Measurements from ENCODE around the gene OR2T1.

GRCh38 chr1:248421384-248421783 lies 18.5 kb downstream of the OR2T1 start:
- no peak for TF ChIP-seq SUZ12 (IDR thresholded peaks at IDR 0.05)
- no peak for TF ChIP-seq HDGF (IDR thresholded peaks at IDR 0.05; ENCODE audit: borderline replicate concordance)
- TF ChIP-seq ZNF384 (IDR thresholded peaks at IDR 0.05): no peak
- TF ChIP-seq PKNOX1 (IDR thresholded peaks at IDR 0.05): no peak
- no peak for TF ChIP-seq ARNT (IDR thresholded peaks at IDR 0.05)
- TF ChIP-seq TARDBP (IDR thresholded peaks at IDR 0.05): no peak
- TF ChIP-seq BHLHE40 (IDR thresholded peaks at IDR 0.05; ENCODE audit: borderline replicate concordance): no peak
- no peak for TF ChIP-seq FOXM1 (IDR thresholded peaks at IDR 0.05; ENCODE audit: borderline replicate concordance)
- no peak for TF ChIP-seq SP1 (IDR thresholded peaks at IDR 0.05)
- TF ChIP-seq ELF4 (IDR thresholded peaks at IDR 0.05): no peak
- TF ChIP-seq CTBP1 (IDR thresholded peaks at IDR 0.05; ENCODE audit: borderline replicate concordance): no peak
- no peak for TF ChIP-seq NFRKB (IDR thresholded peaks at IDR 0.05)
- no peak for TF ChIP-seq LEF1 (IDR thresholded peaks at IDR 0.05; ENCODE audit: borderline replicate concordance)
- no peak for TF ChIP-seq FOXK2 (IDR thresholded peaks at IDR 0.05)

Measured in HEK293T (cell line).